Stomach (tissue), 9 donors: ENCODE results near the gene CFAP100. TPM values are rescaled to one million over a fixed set of nuclear protein-coding genes. Genes with fewer than 3 reads are reported as not detected.

Source experiments
- DNase-seq, 2 donors: peaks; one replicate each; pipeline versions ENCODE4 v3.0.0 to v3.0.0-alpha.2; 2013 to 2019
- H3K27ac ChIP-seq, 5 donors: fragments of 200-600 bp in 4 of 5; sonication (generic) in 4 of 5; one replicate each; pipeline ENCODE4 v1.5.1; 2013 to 2019; ENCODE audit warnings: mild to moderate bottlenecking in 1 of 5, moderate library complexity in 1 of 5
- H3K27me3 ChIP-seq, 3 donors: fragments of 200-600 bp; sonication (generic); one replicate each; pipeline ENCODE4 v1.5.1; 2017 to 2019; ENCODE audit warnings: mixed run types in 1 of 3
- H3K36me3 ChIP-seq, 4 donors: fragments of 200-600 bp; sonication (generic); 1 replicate in 3 of 4; 2 replicates in 1 of 4; pipeline ENCODE4 v1.5.1; 2016 to 2019
- H3K4me1 ChIP-seq, 4 donors: fragments of 200-600 bp; sonication (generic); one replicate each; pipeline ENCODE4 v1.5.1; 2016 to 2019
- H3K4me3 ChIP-seq, 4 donors: fragments of 200-600 bp; sonication (generic) in 3 of 4; one replicate each; pipeline ENCODE4 v1.5.1; 2016 to 2019; ENCODE audit warnings: mild to moderate bottlenecking in 1 of 4
- H3K9me3 ChIP-seq, 4 donors: fragments of 200-600 bp; sonication (generic); one replicate each; pipeline ENCODE4 v1.5.1; 2016 to 2019
- EP300 ChIP-seq: sonication (generic); formaldehyde crosslinking; IDR thresholded peaks from one replicate; pipeline ENCODE4 v1.6.1; 2017; ENCODE audit warnings: antibody characterized with exemption
- POLR2A ChIP-seq, 4 donors: fragments of 450-650 bp; IDR thresholded peaks; one replicate each; pipeline ENCODE4 v1.6.1; 2016; ENCODE audit warnings: antibody characterized with exemption in 4 of 4, control low read depth in 2 of 4, mild to moderate bottlenecking in 1 of 4, moderate library complexity in 1 of 4
- POLR2AphosphoS5 ChIP-seq, 3 donors: sonication (generic); formaldehyde crosslinking; IDR thresholded peaks; one replicate each; pipeline ENCODE4 v1.6.1; 2016; ENCODE audit warnings: antibody characterized with exemption in 3 of 3
- WGBS, 5 donors: extraction: QIAGEN DNeasy Blood & Tissue Kit in 3 of 5; methylation state at CpG; one replicate each; pipeline versions ENCODE4 v1.1.5 to v1.1.7; 2013 to 2018; 5-methylcytosine and 5-hydroxymethylcytosine counted together
- intact Hi-C: fragments of 100-400 bp; cut with DNase I; formaldehyde crosslinking; loops from one replicate; pipeline ENCODE4 v1.15.1; 2023; ENCODE audit warnings: low total_unique reads
- polyA plus RNA-seq, 3 donors: library from polyadenylated mRNA; stranded (reverse); fragments of 200-250 nt; gene quantifications; one replicate each; pipeline ENCODE4 v1.2.3, GENCODE V29; 2013
- total RNA-seq, 5 donors: library from RNA; depleted of rRNA; stranded (reverse); fragments of >200 nt; gene quantifications; one replicate each; pipeline versions ENCODE4 v1.1.0 to v1.2.3, GENCODE V29; 2014 to 2016
- TF ChIP-seq, protein P1 (sequence below), 7 experiments: fragments of 450-650 bp in 4 of 7; fragments of 200-600 bp in 3 of 7; sonication (generic) in 3 of 7; IDR thresholded peaks; one replicate each; pipeline ENCODE4 v1.5.1; 2016 to 2019; ENCODE audit warnings: antibody characterized with exemption in 7 of 7, control low read depth in 2 of 7, mild to moderate bottlenecking in 1 of 7
- donor health status: healthy with polysubstance abuse.
- donor health status: Bipolar disorder and iron deficiency.
- donor health status: healthy.

The CFAP100 gene
- total and polyA plus RNA-seq, 8 donors: not detected

DNA sequence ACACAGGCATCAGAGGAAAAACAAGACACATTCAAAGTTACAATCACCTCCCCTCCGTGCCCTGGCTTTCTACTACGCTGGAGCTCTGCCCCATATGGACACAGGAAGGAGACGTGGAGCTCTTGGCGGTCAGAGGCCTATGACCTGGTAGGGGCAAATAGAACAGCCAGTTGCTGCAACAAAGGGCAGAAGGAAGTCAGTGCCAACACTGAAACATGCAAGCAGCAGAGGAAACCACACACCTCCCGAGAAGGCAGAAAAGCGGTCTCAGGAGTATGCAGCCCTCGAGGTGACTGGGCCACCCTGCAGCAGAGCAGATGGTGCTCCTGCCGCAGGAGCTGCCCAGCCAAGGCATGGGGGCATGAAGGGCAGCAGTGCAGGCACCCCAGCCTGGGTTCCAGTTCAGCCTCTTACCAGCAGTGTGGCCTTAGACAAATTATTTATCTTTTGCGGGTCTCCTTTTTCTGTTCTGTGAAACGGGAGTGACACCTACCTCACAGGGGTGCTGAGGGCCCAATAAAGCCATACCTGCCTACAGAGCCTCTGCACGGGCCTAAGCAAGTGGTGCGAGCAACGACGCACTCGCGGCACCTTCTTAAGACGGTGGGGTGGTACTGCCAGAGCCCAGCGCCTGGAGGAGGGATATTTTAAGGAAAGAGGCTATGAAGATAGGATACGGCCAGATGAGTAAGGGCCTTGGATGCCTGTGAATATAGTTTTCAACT, 72.3 kb downstream of the CFAP100 start:
- intact Hi-C loops: no loop called here
- peak overlapping the region in 1 of 5 donors; percentile 33 for H3K27ac ChIP-seq
- H3K4me1 ChIP-seq: peaks cover 9 to 70% (median 30%) of the 10 kb centered on the region in 4 donors
- DNase-seq: no peak
- H3K9me3 ChIP-seq: no peaks in the 10 kb centered on the region
- WGBS, 5 donors: 74 to 84% (median 81%) methylated on average over 19 of the region's 19 CpGs
- no peaks in the 10 kb centered on the region for H3K27me3 ChIP-seq
- H3K36me3 ChIP-seq: peaks cover 87 to 100% (median 98%) of the 10 kb centered on the region in 4 donors
- TF ChIP-seq POLR2AphosphoS5 (IDR thresholded peaks at IDR 0.05) (no peak), POLR2A (IDR thresholded peaks at IDR 0.05) (no peak)
- H3K4me3 ChIP-seq: no peak overlapping the region

DNA sequence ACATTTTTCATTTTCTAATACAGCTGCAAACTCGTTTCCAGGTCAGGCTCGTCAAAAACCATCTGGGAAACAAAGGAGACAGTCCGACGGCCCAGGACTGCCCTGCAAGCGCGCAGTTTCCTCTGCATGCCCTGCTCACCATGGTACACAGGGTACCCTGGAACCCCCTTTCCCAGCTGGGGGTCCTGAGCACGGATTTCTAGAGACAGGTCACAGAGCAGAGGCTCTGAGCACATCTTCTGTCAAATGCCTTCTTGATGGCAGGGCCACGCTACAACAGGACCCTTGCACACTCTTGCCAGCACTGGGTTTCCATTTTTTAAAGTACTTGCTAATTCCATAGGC, 72.9 kb downstream of the CFAP100 start:
- intact Hi-C loops: no loop called here

GRCh38 chr3:126468028-126468891, 73.6 kb downstream of the CFAP100 start:
- DNase-seq: no peak
- H3K27me3 ChIP-seq: no peaks in the 10 kb centered on the region
- WGBS, 5 donors: 80 to 89% (median 85%) methylated on average over 13 of the region's 13 CpGs
- TF ChIP-seq POLR2AphosphoS5 (IDR thresholded peaks at IDR 0.05): no peak
- no peak for TF ChIP-seq POLR2A (IDR thresholded peaks at IDR 0.05)
- TF ChIP-seq, protein P1, sequence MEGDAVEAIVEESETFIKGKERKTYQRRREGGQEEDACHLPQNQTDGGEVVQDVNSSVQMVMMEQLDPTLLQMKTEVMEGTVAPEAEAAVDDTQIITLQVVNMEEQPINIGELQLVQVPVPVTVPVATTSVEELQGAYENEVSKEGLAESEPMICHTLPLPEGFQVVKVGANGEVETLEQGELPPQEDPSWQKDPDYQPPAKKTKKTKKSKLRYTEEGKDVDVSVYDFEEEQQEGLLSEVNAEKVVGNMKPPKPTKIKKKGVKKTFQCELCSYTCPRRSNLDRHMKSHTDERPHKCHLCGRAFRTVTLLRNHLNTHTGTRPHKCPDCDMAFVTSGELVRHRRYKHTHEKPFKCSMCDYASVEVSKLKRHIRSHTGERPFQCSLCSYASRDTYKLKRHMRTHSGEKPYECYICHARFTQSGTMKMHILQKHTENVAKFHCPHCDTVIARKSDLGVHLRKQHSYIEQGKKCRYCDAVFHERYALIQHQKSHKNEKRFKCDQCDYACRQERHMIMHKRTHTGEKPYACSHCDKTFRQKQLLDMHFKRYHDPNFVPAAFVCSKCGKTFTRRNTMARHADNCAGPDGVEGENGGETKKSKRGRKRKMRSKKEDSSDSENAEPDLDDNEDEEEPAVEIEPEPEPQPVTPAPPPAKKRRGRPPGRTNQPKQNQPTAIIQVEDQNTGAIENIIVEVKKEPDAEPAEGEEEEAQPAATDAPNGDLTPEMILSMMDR (IDR thresholded peaks at IDR 0.05): no peak
- TF ChIP-seq EP300: no peak
- H3K4me1 ChIP-seq: peaks cover 21 to 82% (median 42%) of the 10 kb centered on the region in 4 donors
- H3K27ac ChIP-seq: no peak overlapping the region
- intact Hi-C loops: no loop called here
- H3K36me3 ChIP-seq: peaks cover 78 to 89% (median 87%) of the 10 kb centered on the region in 4 donors
- H3K9me3 ChIP-seq: no peaks in the 10 kb centered on the region
- no peak overlapping the region for H3K4me3 ChIP-seq

More for the DNA sequence above, 72.9 kb downstream of the CFAP100 start:
- H3K27ac ChIP-seq: no peak overlapping the region
- WGBS, 5 donors: 75 to 85% (median 81%) methylated on average over 8 of the region's 8 CpGs
- no peaks in the 10 kb centered on the region for H3K9me3 ChIP-seq
- H3K4me1 ChIP-seq: peaks cover 14 to 75% (median 35%) of the 10 kb centered on the region in 4 donors
- no peak overlapping the region for H3K4me3 ChIP-seq
- H3K27me3 ChIP-seq: no peaks in the 10 kb centered on the region
- no peak for DNase-seq
- TF ChIP-seq POLR2A (IDR thresholded peaks at IDR 0.05) (no peak), EP300 (no peak), POLR2AphosphoS5 (IDR thresholded peaks at IDR 0.05) (no peak)
- TF ChIP-seq, protein P1 (IDR thresholded peaks at IDR 0.05): no peak
- peaks cover 82 to 96% (median 93%) of the 10 kb centered on the region in 4 donors for H3K36me3 ChIP-seq

DNA sequence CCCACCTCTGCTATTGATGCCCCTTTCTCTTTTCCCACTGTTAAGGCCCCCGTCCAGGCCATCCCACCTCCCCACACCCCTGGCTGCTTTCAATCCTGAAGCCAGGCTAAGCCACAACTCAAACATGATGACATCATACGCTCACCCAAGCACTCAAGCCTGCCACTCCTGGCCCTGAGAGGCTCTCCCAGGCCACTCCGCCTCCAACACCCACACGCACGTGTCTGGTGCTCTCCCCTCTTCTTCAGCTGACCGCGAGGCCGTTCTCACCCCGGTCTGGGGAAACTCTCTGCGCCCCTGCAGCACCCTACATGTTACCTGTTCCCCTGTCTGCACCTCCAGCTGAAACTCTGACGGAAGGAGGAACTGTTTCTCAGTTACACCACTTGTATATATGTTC, 74.8 kb downstream of the CFAP100 start:
- no peak for DNase-seq
- Histone ChIP-seq H3K27me3 (no peaks in the 10 kb centered on the region), H3K27ac (no peak overlapping the region), H3K4me3 (no peak overlapping the region), H3K9me3 (no peaks in the 10 kb centered on the region), H3K36me3 (peaks cover 67 to 77% (median 75%) of the 10 kb centered on the region in 4 donors), H3K4me1 (peaks cover 32 to 90% (median 54%) of the 10 kb centered on the region in 4 donors)
- TF ChIP-seq EP300: no peak
- no peak for TF ChIP-seq POLR2AphosphoS5 (IDR thresholded peaks at IDR 0.05)
- TF ChIP-seq, protein P1 (IDR thresholded peaks at IDR 0.05): no peak
- TF ChIP-seq POLR2A (IDR thresholded peaks at IDR 0.05): no peak
- WGBS, 5 donors: 94 to 96% (median 94%) methylated on average over 11 of the region's 11 CpGs
- intact Hi-C loops: no loop called here
